Transverse colon (tissue), 4 donors: Measurements from ENCODE around the gene TRAPPC2L. TPM values are rescaled to one million over a fixed set of nuclear protein-coding genes. Genes with fewer than 3 reads are reported as not detected.

Experiments used
- DNase-seq: peaks from one replicate; pipeline ENCODE4 v3.0.0-alpha.2; 2019
- H3K27ac ChIP-seq, 4 donors: fragments of 200-600 bp; sonication (generic); 2 replicates each; pipeline ENCODE4 v1.5.1; 2016 to 2018; ENCODE audit warnings: inconsistent platforms in 4 of 4
- H3K27me3 ChIP-seq: fragments of 200-600 bp; sonication (generic); 2 replicates; pipeline ENCODE4 v1.5.1; 2017; ENCODE audit warnings: inconsistent platforms
- H3K36me3 ChIP-seq, 4 donors: fragments of 200-600 bp; sonication (generic); 2 replicates each; pipeline ENCODE4 v1.5.1; 2017 to 2019; ENCODE audit warnings: inconsistent platforms in 4 of 4
- H3K4me1 ChIP-seq, 4 donors: fragments of 200-600 bp; sonication (generic); 2 replicates each; pipeline ENCODE4 v1.5.1; 2017 to 2020; ENCODE audit warnings: inconsistent platforms in 4 of 4
- H3K4me3 ChIP-seq, 4 donors: fragments of 200-600 bp; sonication (generic); 1 replicate in 1 of 4; 2 replicates in 3 of 4; pipeline versions ENCODE4 v1.5.1 to v1.6.1; 2017 to 2019; ENCODE audit warnings: inconsistent platforms in 4 of 4
- H3K9me3 ChIP-seq, 2 donors: fragments of 200-600 bp; sonication (generic); 2 replicates each; pipeline ENCODE4 v1.5.1; 2017 to 2019; ENCODE audit warnings: inconsistent platforms in 2 of 2
- EP300 ChIP-seq: sonication (generic); formaldehyde crosslinking; IDR thresholded peaks from one replicate; pipeline ENCODE4 v1.6.1; 2017; ENCODE audit warnings: antibody characterized with exemption, low read depth
- POLR2A ChIP-seq: fragments of 450-650 bp; IDR thresholded peaks from one replicate; pipeline ENCODE4 v1.6.1; 2016; ENCODE audit warnings: antibody characterized with exemption, mild to moderate bottlenecking, moderate library complexity
- POLR2AphosphoS5 ChIP-seq, 3 donors: sonication (generic); formaldehyde crosslinking; IDR thresholded peaks; one replicate each; pipeline ENCODE4 v1.6.1; 2016; ENCODE audit warnings: antibody characterized with exemption in 3 of 3
- WGBS, 2 donors: methylation state at CpG; one replicate each; pipeline ENCODE4 v1.1.5; 2018; ENCODE audit warnings: low coverage in 1 of 2; 5-methylcytosine and 5-hydroxymethylcytosine counted together
- in situ Hi-C, 4 donors: fragments of 200-750 bp; cut with MboI; loops; one replicate each; pipeline versions ENCODE4 v1.15.0 to v1.15.1; 2017; ENCODE audit warnings: low sequenced_read_pairs in 3 of 4, low pct_ligation_motif_present in 1 of 4, low pct_unique_long_range_greater_than_20kb in 1 of 4
- intact Hi-C: fragments of 100-400 bp; cut with DNase I; formaldehyde crosslinking; loops from one replicate; pipeline ENCODE4 v1.15.1; 2023; ENCODE audit warnings: low total_unique reads
- total RNA-seq, 4 donors: library from RNA; depleted of rRNA; stranded (reverse); fragments of >200 nt; gene quantifications; one replicate each; pipeline ENCODE4 v1.1.0, GENCODE V29; 2016
- TF ChIP-seq, protein P1 (sequence below), 5 experiments: fragments of 200-600 bp in 3 of 5; fragments of 450-650 bp in 2 of 5; sonication (generic) in 3 of 5; IDR thresholded peaks; 1 replicate in 2 of 5; 2 replicates in 3 of 5; pipeline ENCODE4 v1.5.1; 2016 to 2017; ENCODE audit warnings: antibody characterized with exemption in 5 of 5, inconsistent platforms in 3 of 5, mild to moderate bottlenecking in 2 of 5, moderate library complexity in 1 of 5

The TRAPPC2L gene
- total RNA-seq, 4 donors from 2014 or later: 9.8 to 34.4 (median 19.7) TPM

GRCh38 chr16:88843256-88843655, 13.7 kb upstream of the TRAPPC2L start:
- in situ Hi-C loops: no loop called here
- H3K9me3 ChIP-seq: no peaks in the 10 kb centered on the region
- intact Hi-C loops: no loop called here
- WGBS, 2 donors: 95% methylated on average over 20 of the region's 20 CpGs; no CpG with 5 or more reads in 1 of the 2 donors
- peaks cover 0 to 13% (median 4%) of the 10 kb centered on the region in 4 donors for H3K36me3 ChIP-seq
- no peak overlapping the region for H3K27ac ChIP-seq
- H3K4me3 ChIP-seq: no peak overlapping the region
- no peaks in the 10 kb centered on the region for H3K4me1 ChIP-seq
- TF ChIP-seq, protein P1, sequence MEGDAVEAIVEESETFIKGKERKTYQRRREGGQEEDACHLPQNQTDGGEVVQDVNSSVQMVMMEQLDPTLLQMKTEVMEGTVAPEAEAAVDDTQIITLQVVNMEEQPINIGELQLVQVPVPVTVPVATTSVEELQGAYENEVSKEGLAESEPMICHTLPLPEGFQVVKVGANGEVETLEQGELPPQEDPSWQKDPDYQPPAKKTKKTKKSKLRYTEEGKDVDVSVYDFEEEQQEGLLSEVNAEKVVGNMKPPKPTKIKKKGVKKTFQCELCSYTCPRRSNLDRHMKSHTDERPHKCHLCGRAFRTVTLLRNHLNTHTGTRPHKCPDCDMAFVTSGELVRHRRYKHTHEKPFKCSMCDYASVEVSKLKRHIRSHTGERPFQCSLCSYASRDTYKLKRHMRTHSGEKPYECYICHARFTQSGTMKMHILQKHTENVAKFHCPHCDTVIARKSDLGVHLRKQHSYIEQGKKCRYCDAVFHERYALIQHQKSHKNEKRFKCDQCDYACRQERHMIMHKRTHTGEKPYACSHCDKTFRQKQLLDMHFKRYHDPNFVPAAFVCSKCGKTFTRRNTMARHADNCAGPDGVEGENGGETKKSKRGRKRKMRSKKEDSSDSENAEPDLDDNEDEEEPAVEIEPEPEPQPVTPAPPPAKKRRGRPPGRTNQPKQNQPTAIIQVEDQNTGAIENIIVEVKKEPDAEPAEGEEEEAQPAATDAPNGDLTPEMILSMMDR (IDR thresholded peaks at IDR 0.05): no peak
- TF ChIP-seq POLR2A (no peak), POLR2AphosphoS5 (IDR thresholded peaks at IDR 0.05) (no peak), EP300 (no peak)
- DNase-seq: no peak
- no peaks in the 10 kb centered on the region for H3K27me3 ChIP-seq

GRCh38 chr16:88844419-88845036, 12.4 kb upstream of the TRAPPC2L start:
- Histone ChIP-seq H3K27ac (no peak overlapping the region), H3K9me3 (no peaks in the 10 kb centered on the region), H3K36me3 (peaks cover 0 to 11% (median 4%) of the 10 kb centered on the region in 4 donors), H3K4me3 (no peak overlapping the region), H3K27me3 (no peaks in the 10 kb centered on the region), H3K4me1 (no peaks in the 10 kb centered on the region)
- TF ChIP-seq POLR2AphosphoS5 (IDR thresholded peaks at IDR 0.05) (no peak), POLR2A (no peak), EP300 (no peak)
- TF ChIP-seq, protein P1 (IDR thresholded peaks at IDR 0.05): no peak
- 80 to 100% methylated on average over 1 to 11 of the region's 11 CpGs for WGBS, 2 donors
- intact Hi-C loops (no loop called here), in situ Hi-C loops (no loop called here)
- DNase-seq: no peak

DNA sequence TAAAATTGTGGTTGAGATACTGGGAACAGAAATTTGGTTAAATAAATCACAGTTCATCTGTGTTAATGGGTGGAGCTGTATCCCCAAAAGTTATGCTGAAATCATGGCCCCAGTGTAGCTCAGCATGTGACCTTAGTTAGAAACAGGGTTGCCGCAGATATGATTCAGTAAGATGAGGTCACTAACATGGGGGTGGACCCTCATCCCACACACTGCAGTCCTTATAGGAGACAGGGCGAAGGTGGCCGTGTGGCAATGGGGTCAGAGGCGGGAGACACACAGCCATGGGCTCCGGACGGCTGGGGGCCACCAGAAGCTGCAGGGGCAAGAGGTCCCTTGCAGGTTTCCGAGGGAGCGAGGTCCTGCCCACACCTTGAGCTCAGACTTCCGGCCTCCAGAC, 10.8 kb upstream of the TRAPPC2L start:
- DNase-seq: no peak
- no peaks in the 10 kb centered on the region for H3K4me1 ChIP-seq
- no peaks in the 10 kb centered on the region for H3K36me3 ChIP-seq
- H3K27ac ChIP-seq: no peak overlapping the region
- intact Hi-C loops: no loop called here
- in situ Hi-C loops: no loop called here
- TF ChIP-seq POLR2AphosphoS5 (IDR thresholded peaks at IDR 0.05): no peak
- TF ChIP-seq, protein P1 (IDR thresholded peaks at IDR 0.05): no peak
- no peak for TF ChIP-seq POLR2A
- no peak for TF ChIP-seq EP300
- H3K4me3 ChIP-seq: no peak overlapping the region
- H3K9me3 ChIP-seq: no peaks in the 10 kb centered on the region
- no peaks in the 10 kb centered on the region for H3K27me3 ChIP-seq
- 92 to 97% methylated on average over 9 of the region's 9 CpGs for WGBS, 2 donors

GRCh38 chr16:88847654-88848053, 9.3 kb upstream of the TRAPPC2L start:
- no peaks in the 10 kb centered on the region for H3K36me3 ChIP-seq
- H3K27ac ChIP-seq: no peak overlapping the region
- intact Hi-C loops (no loop called here), in situ Hi-C loops (no loop called here)
- no peaks in the 10 kb centered on the region for H3K4me1 ChIP-seq
- H3K9me3 ChIP-seq: no peaks in the 10 kb centered on the region
- no peak overlapping the region for H3K4me3 ChIP-seq
- DNase-seq: no peak
- TF ChIP-seq POLR2A (no peak), EP300 (no peak), POLR2AphosphoS5 (IDR thresholded peaks at IDR 0.05) (no peak)
- WGBS, 2 donors: 78 to 96% methylated on average over 3 to 18 of the region's 18 CpGs
- H3K27me3 ChIP-seq: no peaks in the 10 kb centered on the region

DNA sequence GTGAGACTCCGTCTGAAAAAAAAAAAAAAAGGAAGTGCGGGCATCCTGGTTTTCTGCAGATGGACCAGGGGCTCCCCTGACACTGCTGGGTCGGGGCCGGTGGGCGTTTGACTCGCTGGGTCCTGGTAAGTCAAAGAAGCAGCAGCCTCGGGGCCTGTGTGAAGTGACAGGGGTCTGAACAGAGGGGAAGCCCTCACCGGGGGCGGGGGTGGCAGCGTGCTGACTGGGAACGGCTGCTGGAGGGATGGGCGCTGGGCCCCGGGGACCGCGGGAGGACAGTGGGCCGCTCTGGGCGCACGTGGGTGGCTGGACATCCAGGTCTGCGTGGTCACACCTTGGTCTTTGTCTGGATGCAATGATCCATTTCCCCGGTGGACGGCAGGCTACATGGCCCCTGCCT, 8.4 kb upstream of the TRAPPC2L start:
- WGBS, 2 donors: 89% methylated on average over 20 of the region's 21 CpGs; no CpG with 5 or more reads in 1 of the 2 donors
- DNase-seq: no peak
- TF ChIP-seq POLR2AphosphoS5 (IDR thresholded peaks at IDR 0.05) (no peak), EP300 (no peak), POLR2A (no peak)
- TF ChIP-seq, protein P1 (IDR thresholded peaks at IDR 0.05): no peak
- Histone ChIP-seq H3K4me1 (peaks cover 0 to 4% (median under 1%) of the 10 kb centered on the region in 4 donors), H3K27ac (no peak overlapping the region), H3K36me3 (no peaks in the 10 kb centered on the region), H3K9me3 (no peaks in the 10 kb centered on the region), H3K4me3 (no peak overlapping the region), H3K27me3 (no peaks in the 10 kb centered on the region)
- intact Hi-C loops (no loop called here), in situ Hi-C loops (no loop called here)
